WTC11 (cell line): ENCODE data around the gene UHRF1. TPM values are rescaled to one million over a fixed set of nuclear protein-coding genes. Genes with fewer than 3 reads are reported as not detected.

Source experiments
- ATAC-seq: fragments of 200-7000 bp; cut with Tn5 transposase; 2 replicates; pipeline ENCODE4 v1.10.0; 2021; ENCODE audit warnings: mild to moderate bottlenecking, moderate library complexity
- CTCF ChIA-PET: fragments of 300-600 bp; sonication (Branson Sonifier 250); formaldehyde crosslinking; loops from one replicate; lab custom pipeline; 2021; ENCODE audit warnings: antibody characterized with exemption; lab: Charles Lee
- POLR2A ChIA-PET: fragments of 350-600 bp; sonication (Branson Sonifier 250); formaldehyde crosslinking; loops from one replicate; lab custom pipeline; 2021; ENCODE audit warnings: antibody characterized with exemption; lab: Charles Lee
- DNase-seq: peaks from one replicate; pipeline ENCODE4 v3.0.0; 2021; ENCODE audit warnings: low spot score
- H3K27ac Mint-ChIP-seq: 2 replicates; pipeline ENCODE4 v1.8.0; 2021; ENCODE audit warnings: mixed read lengths
- H3K27me3 Mint-ChIP-seq: 2 replicates; pipeline ENCODE4 v1.8.0; 2021; ENCODE audit warnings: low read depth, mild to moderate bottlenecking, moderate library complexity, mixed read lengths
- H3K36me3 Mint-ChIP-seq: 2 replicates; pipeline ENCODE4 v1.8.0; 2021; ENCODE audit warnings: mixed read lengths
- H3K4me1 Mint-ChIP-seq: 2 replicates; pipeline ENCODE4 v1.8.0; 2022; ENCODE audit warnings: mixed read lengths
- H3K4me3 Mint-ChIP-seq: 2 replicates; pipeline ENCODE4 v1.8.0; 2021; ENCODE audit warnings: mild to moderate bottlenecking, moderate library complexity, mixed read lengths
- H3K9me3 Mint-ChIP-seq: 2 replicates; pipeline ENCODE4 v1.8.0; 2021; ENCODE audit warnings: mixed read lengths
- CBFB ChIP-seq: sonication (generic); formaldehyde crosslinking; IDR thresholded peaks from 2 replicates; pipeline ENCODE4 v1.8.1; 2022; ENCODE audit warnings: mild to moderate bottlenecking, low read depth, missing genetic modification reagents
- CTCF ChIP-seq: fragments of 200-600 bp; IDR thresholded peaks from 2 replicates; pipeline ENCODE4 v1.8.0; 2022; ENCODE audit warnings: antibody characterized with exemption
- E2F5 ChIP-seq: sonication (generic); formaldehyde crosslinking; IDR thresholded peaks from 2 replicates; pipeline ENCODE4 v1.8.1; 2022; ENCODE audit warnings: mild to moderate bottlenecking, moderate library complexity, missing genetic modification reagents
- ELF4 ChIP-seq: sonication (generic); formaldehyde crosslinking; IDR thresholded peaks from 2 replicates; pipeline ENCODE4 v1.8.1; 2022; ENCODE audit warnings: low read depth, mild to moderate bottlenecking, moderate library complexity, missing genetic modification reagents
- ERG ChIP-seq: fragments of 250-450 bp; sonication (Bioruptor Pico); IDR thresholded peaks from 2 replicates; pipeline ENCODE4 v1.8.0; 2021; ENCODE audit warnings: mild to moderate bottlenecking
- ETV6 ChIP-seq: sonication (generic); formaldehyde crosslinking; IDR thresholded peaks from 2 replicates; pipeline ENCODE4 v1.8.1; 2022; ENCODE audit warnings: mild to moderate bottlenecking, missing genetic modification reagents
- FOXJ3 ChIP-seq: sonication (generic); formaldehyde crosslinking; IDR thresholded peaks from 2 replicates; pipeline ENCODE4 v1.9.0; 2021; ENCODE audit warnings: missing genetic modification reagents, mild to moderate bottlenecking, borderline replicate concordance
- FOXK1 ChIP-seq: sonication (generic); formaldehyde crosslinking; IDR thresholded peaks from 2 replicates; pipeline ENCODE4 v1.8.0; 2022; ENCODE audit warnings: mild to moderate bottlenecking, moderate library complexity, missing genetic modification reagents
- GABPB1 ChIP-seq: sonication (generic); formaldehyde crosslinking; IDR thresholded peaks from 2 replicates; pipeline ENCODE4 v1.8.1; 2023; ENCODE audit warnings: mild to moderate bottlenecking, missing genetic modification reagents
- IRF1 ChIP-seq: sonication (generic); formaldehyde crosslinking; IDR thresholded peaks from 2 replicates; pipeline ENCODE4 v1.8.0; 2023; ENCODE audit warnings: missing genetic modification reagents
- KAT7 ChIP-seq: sonication (generic); formaldehyde crosslinking; IDR thresholded peaks from 2 replicates; pipeline ENCODE4 v1.8.1; 2023; ENCODE audit warnings: missing genetic modification reagents, mild to moderate bottlenecking, borderline replicate concordance
- MXD4 ChIP-seq: fragments of 250-450 bp; sonication (Bioruptor Pico); IDR thresholded peaks from 2 replicates; pipeline ENCODE4 v1.8.0; 2021; ENCODE audit warnings: mild to moderate bottlenecking, moderate library complexity, borderline replicate concordance
- MYBL2 ChIP-seq: sonication (generic); formaldehyde crosslinking; IDR thresholded peaks from 2 replicates; pipeline ENCODE4 v1.8.1; 2023; ENCODE audit warnings: mild to moderate bottlenecking, moderate library complexity, missing genetic modification reagents
- PRRX2 ChIP-seq: fragments of 250-450 bp; sonication (Bioruptor Pico); IDR thresholded peaks from 2 replicates; pipeline ENCODE4 v1.8.0; 2021; ENCODE audit warnings: mild to moderate bottlenecking
- RORB ChIP-seq: fragments of 250-450 bp; sonication (Bioruptor Pico); IDR thresholded peaks from 2 replicates; pipeline ENCODE4 v1.9.0; 2021; ENCODE audit warnings: mild to moderate bottlenecking
- SMAD3 ChIP-seq: sonication (generic); formaldehyde crosslinking; IDR thresholded peaks from 2 replicates; pipeline ENCODE4 v1.8.0; 2022; ENCODE audit warnings: missing genetic modification reagents, mild to moderate bottlenecking, borderline replicate concordance
- TEAD1 ChIP-seq: sonication (generic); formaldehyde crosslinking; IDR thresholded peaks from 2 replicates; pipeline ENCODE4 v1.8.0; 2022; ENCODE audit warnings: mild to moderate bottlenecking, missing genetic modification reagents
- TEAD4 ChIP-seq: sonication (generic); formaldehyde crosslinking; IDR thresholded peaks from 2 replicates; pipeline ENCODE4 v1.8.0; 2022; ENCODE audit warnings: mild to moderate bottlenecking, missing genetic modification reagents
- TP53 ChIP-seq: sonication (generic); formaldehyde crosslinking; IDR thresholded peaks from 2 replicates; pipeline ENCODE4 v1.8.1; 2023; ENCODE audit warnings: mild to moderate bottlenecking, missing genetic modification reagents
- ZNF219 ChIP-seq: sonication (generic); formaldehyde crosslinking; IDR thresholded peaks from 2 replicates; pipeline ENCODE4 v1.8.0; 2023; ENCODE audit warnings: missing genetic modification reagents, mild to moderate bottlenecking, borderline replicate concordance
- ZNF263 ChIP-seq: sonication (generic); formaldehyde crosslinking; IDR thresholded peaks from 2 replicates; pipeline ENCODE4 v1.8.1; 2022; ENCODE audit warnings: low read depth, mild to moderate bottlenecking, moderate library complexity, missing genetic modification reagents
- ZNF317 ChIP-seq: sonication (generic); formaldehyde crosslinking; IDR thresholded peaks from 2 replicates; pipeline ENCODE4 v1.8.1; 2023; ENCODE audit warnings: low read depth, mild to moderate bottlenecking, moderate library complexity, missing genetic modification reagents, borderline replicate concordance
- ZNF532 ChIP-seq: fragments of 250-450 bp; sonication (Bioruptor Pico); IDR thresholded peaks from 2 replicates; pipeline ENCODE4 v1.9.0; 2021; ENCODE audit warnings: mild to moderate bottlenecking, borderline replicate concordance
- total RNA-seq: library from RNA; stranded (reverse); gene quantifications from 3 replicates; pipeline ENCODE4 v1.2.3, GENCODE V29; 2021

The UHRF1 gene
- total RNA-seq, 1 experiment from 2014 or later = 42.5 TPM

GRCh38 chr19:4910594-4911281 is 1.4 kb downstream of the UHRF1 start (continued):
- TF ChIP-seq CTCF (no peak), ZNF317 (no peak), GABPB1 (CRISPR knock-in tag) (no peak), RORB (CRISPR knock-in tag) (no peak), SMAD3 (CRISPR knock-in tag) (no peak), MYBL2 (no peak), ZNF532 (CRISPR knock-in tag) (no peak), IRF1 (CRISPR knock-in tag) (no peak), FOXJ3 (CRISPR knock-in tag) (no peak), FOXK1 (CRISPR knock-in tag) (no peak)
- TF ChIP-seq, all 79 proteins: peak for 0

- peaks cover 8% of the 10 kb centered on the region; the same call in 1 of the 2 replicates for H3K36me3 Mint-ChIP-seq
- H3K27me3 Mint-ChIP-seq = peaks cover 22% of the 10 kb centered on the region
- CTCF ChIA-PET = interaction anchor here (0.6 to 4.7 kb wide), 23 partner anchors 9 to 260 kb away, joined by 3 to 64 read pairs (median 5); partner anchors contain the start of genes KDM4B and PLIN3
- TF ChIP-seq RORB (CRISPR knock-in tag) (no peak), ZNF263 (CRISPR knock-in tag) (no peak), ERG (CRISPR knock-in tag) (no peak), ELF4 (CRISPR knock-in tag) (no peak), KAT7 (CRISPR knock-in tag) (no peak), TP53 (no peak), ETV6 (CRISPR knock-in tag) (no peak), E2F5 (no peak), CBFB (CRISPR knock-in tag) (no peak), PRRX2 (no peak), TEAD1 (CRISPR knock-in tag) (no peak), FOXJ3 (CRISPR knock-in tag) (no peak), TEAD4 (CRISPR knock-in tag) (no peak), MXD4 (CRISPR knock-in tag) (no peak), ZNF219 (CRISPR knock-in tag) (no peak)
- H3K4me3 Mint-ChIP-seq = peak overlapping the region; percentile 77
- POLR2A ChIA-PET = interaction anchor here (1.2 kb wide), 1 partner anchor 44 kb away, joined by 4 read pairs; the partner anchor contains the start of gene PLIN3
- ATAC-seq (no peak), DNase-seq (no peak)
- H3K4me1 Mint-ChIP-seq = peaks cover 22% of the 10 kb centered on the region
- H3K27ac Mint-ChIP-seq = peak overlapping the region; percentile 39
- H3K9me3 Mint-ChIP-seq = no peaks in the 10 kb centered on the region
Observed at GRCh38 chr19:4911314-4911713, 2.0 kb downstream of the UHRF1 start.
